GM12878 (cell line): ENCODE data around the gene NSUN7. TPM values are rescaled to one million over a fixed set of nuclear protein-coding genes. Genes with fewer than 3 reads are reported as not detected.

Experiments used
- ATAC-seq: fragments of 200-7000 bp; cut with Tn5 transposase; 3 replicates; pipeline ENCODE4 v1.9.1; 2020; ENCODE audit warnings: mild to moderate bottlenecking, moderate library complexity
- BruUV-seq: library from RNA; stranded (reverse); fragments of 400-500 nt; replicated peaks from 2 replicates; lab custom pipeline; 2021; lab: Mats Ljungman, UMichigan
- CTCF ChIA-PET: fragments of 300-600 bp; sonication (Branson Sonifier 250); formaldehyde crosslinking; extraction: SDS; loops from one replicate; lab custom pipeline; 2021; ENCODE audit warnings: inconsistent platforms; lab: Yijun Ruan, JAX
- POLR2A ChIA-PET: fragments of 350-600 bp; formaldehyde crosslinking; extraction: SDS; loops from one replicate; lab custom pipeline; 2021; ENCODE audit warnings: inconsistent platforms; lab: Charles Lee
- RAD21 ChIA-PET: fragments of 300-600 bp; sonication (Branson Sonifier 250); formaldehyde crosslinking; loops from one replicate; lab custom pipeline; 2023; ENCODE audit warnings: antibody characterized with exemption; ENCODE audit not compliant: unreplicated experiment; lab: Charles Lee
- SMC1A ChIA-PET: fragments of 300-600 bp; sonication (Branson Sonifier 250); formaldehyde crosslinking; loops from one replicate; lab custom pipeline; 2023; ENCODE audit not compliant: unreplicated experiment, uncharacterized antibody; lab: Charles Lee
- DNase-seq: peaks from one replicate; pipeline ENCODE4 v3.0.0-alpha.2; 2011; ENCODE audit warnings: low read depth, low spot score
- FAIRE-seq: peaks from 3 replicates; lab custom pipeline; 2011; peaks lifted over from hg19 to GRCh38; lab: Jason Lieb, UNC
- H2AFZ ChIP-seq: 2 replicates; pipeline ENCODE4 v1.6.0; 2011; ENCODE audit warnings: low read depth, low read length, control low read depth; ENCODE audit not compliant: control insufficient read depth
- H3K27ac ChIP-seq: 2 replicates; pipeline ENCODE4 v1.5.1; 2011; ENCODE audit warnings: control low read depth; ENCODE audit not compliant: control insufficient read depth, insufficient read depth
- H3K27me3 ChIP-seq, 2 experiments: replicated peaks in 1 of 2; 2 replicates each; pipeline versions ENCODE4 v1.6.0 to v1.6.1; 2011; ENCODE audit warnings: low read length in 1 of 2; ENCODE audit not compliant: control insufficient read depth in 2 of 2, insufficient read depth in 2 of 2
- H3K36me3 ChIP-seq, 2 experiments: 2 replicates each; pipeline ENCODE4 v1.5.1; 2011; ENCODE audit warnings: low read length in 1 of 2; ENCODE audit not compliant: control insufficient read depth in 2 of 2, insufficient read depth in 2 of 2
- H3K4me1 ChIP-seq: 2 replicates; pipeline ENCODE4 v1.6.1; 2011; ENCODE audit warnings: mild to moderate bottlenecking, low read length, moderate library complexity, mixed read lengths; ENCODE audit not compliant: control insufficient read depth, insufficient read depth
- H3K4me2 ChIP-seq: 2 replicates; pipeline ENCODE4 v1.6.0; 2011; ENCODE audit warnings: control low read depth; ENCODE audit not compliant: control insufficient read depth, insufficient read depth
- H3K4me3 ChIP-seq: fragments of 200-600 bp; sonication (generic); 2 replicates; pipeline ENCODE4 v1.5.1; 2016
- H3K79me2 ChIP-seq: 2 replicates; pipeline ENCODE4 v1.6.0; 2011; ENCODE audit warnings: low read length; ENCODE audit not compliant: control insufficient read depth, insufficient read depth
- H3K9ac ChIP-seq: 2 replicates; pipeline ENCODE4 v1.8.0; 2011; ENCODE audit warnings: low read length, control low read depth, mixed read lengths; ENCODE audit not compliant: control insufficient read depth, insufficient read depth
- H3K9me3 ChIP-seq: replicated peaks from 3 replicates; pipeline ENCODE4 v1.5.1; 2011; ENCODE audit warnings: mild to moderate bottlenecking, low read length; ENCODE audit not compliant: control insufficient read depth, insufficient read depth
- H4K20me1 ChIP-seq: 2 replicates; pipeline ENCODE4 v1.6.0; 2011; ENCODE audit not compliant: control insufficient read depth, insufficient read depth
- ATF7 ChIP-seq: fragments of 450-650 bp; IDR thresholded peaks from 2 replicates; pipeline ENCODE4 v1.6.1; 2016; ENCODE audit warnings: low read depth, mild to moderate bottlenecking
- BRCA1 ChIP-seq: IDR thresholded peaks from 2 replicates; pipeline ENCODE4 v1.6.1; 2011; ENCODE audit warnings: low read depth, low read length, improper control_type of control experiment
- EED ChIP-seq: sonication (generic); IDR thresholded peaks from 2 replicates; pipeline ENCODE4 v1.6.1; 2016; ENCODE audit warnings: antibody characterized with exemption, low read depth
- ELK1 ChIP-seq: IDR thresholded peaks from 2 replicates; pipeline ENCODE4 v1.6.1; 2012; ENCODE audit warnings: low read depth, low read length, improper control_type of control experiment
- ETV6 ChIP-seq, 2 experiments: fragments of 450-650 bp in 1 of 2; IDR thresholded peaks in 1 of 2; conservative IDR thresholded peaks in 1 of 2; 2 replicates each; pipeline ENCODE4 v1.6.1; 2014; ENCODE audit warnings: antibody characterized with exemption in 1 of 2, borderline replicate concordance in 1 of 2, low read depth in 1 of 2, mild to moderate bottlenecking in 1 of 2, moderate library complexity in 1 of 2
- EZH2 ChIP-seq: IDR thresholded peaks from 2 replicates; pipeline ENCODE4 v1.6.1; 2012; ENCODE audit warnings: low read depth, mild to moderate bottlenecking, control low read depth, inconsistent platforms, low read length, borderline replicate concordance; ENCODE audit not compliant: control insufficient read depth
- KLF5 ChIP-seq: fragments of 450-650 bp; IDR thresholded peaks from 2 replicates; pipeline ENCODE4 v1.6.1; 2014; ENCODE audit warnings: mild to moderate bottlenecking; ENCODE audit not compliant: partially characterized antibody
- LARP7 ChIP-seq: fragments of 450-650 bp; IDR thresholded peaks from 2 replicates; pipeline ENCODE4 v1.6.1; 2017; ENCODE audit warnings: mild to moderate bottlenecking
- MEF2A ChIP-seq: IDR thresholded peaks from 2 replicates; pipeline ENCODE4 v1.6.1; 2011; ENCODE audit warnings: low read depth, mild to moderate bottlenecking, low read length, moderate library complexity; ENCODE audit not compliant: insufficient read depth
- POLR2AphosphoS2 ChIP-seq: IDR thresholded peaks from 2 replicates; pipeline ENCODE4 v1.6.1; 2011; ENCODE audit warnings: low read depth, mild to moderate bottlenecking, low read length, improper control_type of control experiment, moderate library complexity
- STAT1 ChIP-seq: fragments of 450-650 bp; conservative IDR thresholded peaks from 2 replicates; pipeline ENCODE4 v1.6.1; 2014; ENCODE audit warnings: antibody characterized with exemption, mild to moderate bottlenecking
- STAT3 ChIP-seq: IDR thresholded peaks from 2 replicates; pipeline ENCODE4 v1.6.1; 2011; ENCODE audit warnings: low read depth, low read length, improper control_type of control experiment
- TCF12 ChIP-seq: IDR thresholded peaks from 2 replicates; pipeline ENCODE4 v1.6.1; 2011; ENCODE audit warnings: low read depth, mild to moderate bottlenecking, low read length
- YBX1 ChIP-seq: fragments of 450-650 bp; IDR thresholded peaks from 2 replicates; pipeline ENCODE4 v1.6.1; 2016; ENCODE audit warnings: antibody characterized with exemption
- ZNF24 ChIP-seq: fragments of 450-650 bp; IDR thresholded peaks from 2 replicates; pipeline ENCODE4 v1.6.1; 2017; ENCODE audit warnings: antibody characterized with exemption, mild to moderate bottlenecking
- WGBS: methylation state at CpG from one replicate; pipeline ENCODE4 v1.1.6; 2016; ENCODE audit warnings: low lambda C conversion rate; ENCODE audit not compliant: insufficient replicate concordance, insufficient coverage; ENCODE audit errors: missing lambda C conversion rate; 5-methylcytosine and 5-hydroxymethylcytosine counted together
- in situ Hi-C: fragments of 300-500 bp; cut with MboI; formaldehyde crosslinking; loops from 9 replicates; pipeline ENCODE4 v1.14.3; 2018; ENCODE audit warnings: mixed read lengths
- intact Hi-C: fragments of 100-400 bp; cut with micrococcal nuclease; formaldehyde crosslinking; loops from one replicate; pipeline ENCODE4 v1.14.2; 2022; ENCODE audit not compliant: unreplicated experiment
- polyA plus RNA-seq, 11 experiments: library from polyadenylated mRNA; depleted of rRNA in 4 of 11; unstranded in 6 of 11; stranded (reverse) in 5 of 11; fragments of >200 nt; fragmentation: Nextera tagmentation in 4 of 11; fragmentation: Illumina TruSeq in 1 of 11; extraction: Ambion mirVana in 4 of 11; extraction: Trizol in 1 of 11; gene quantifications; 1 replicate in 1 of 11; 2 replicates in 10 of 11; pipeline versions ENCODE4 v1.2.1 to v1.2.3, GENCODE V29; 2011 to 2016; ENCODE audit warnings: inconsistent platforms in 2 of 11, missing spikeins in 2 of 11, low read depth in 1 of 11
- total RNA-seq, 4 experiments: library from RNA; depleted of rRNA in 3 of 4; stranded (reverse); fragments of >200 nt in 3 of 4; fragmentation: Illumina TruSeq in 1 of 4; extraction: Trizol in 1 of 4; gene quantifications; 2 replicates each; pipeline versions ENCODE4 v1.2.1 to v1.2.3, GENCODE V29; 2013 to 2021
- TF ChIP-seq, protein P1 (sequence below): IDR thresholded peaks from 2 replicates; pipeline ENCODE4 v1.6.1; 2012; ENCODE audit warnings: mild to moderate bottlenecking, low read depth, low read length
- TF ChIP-seq, protein P2 (sequence below): fragments of 450-650 bp; IDR thresholded peaks from 2 replicates; pipeline ENCODE4 v1.6.1; 2017; ENCODE audit warnings: borderline replicate concordance
- TF ChIP-seq, protein P3 (sequence below), 3 experiments: IDR thresholded peaks in 2 of 3; conservative IDR thresholded peaks in 1 of 3; 2 replicates each; pipeline ENCODE4 v1.5.1; 2011; ENCODE audit warnings: low read depth in 3 of 3, low read length in 3 of 3, mild to moderate bottlenecking in 3 of 3, control low read depth in 2 of 3, moderate library complexity in 2 of 3, inconsistent platforms in 1 of 3, mixed read lengths in 1 of 3; ENCODE audit not compliant: control insufficient read depth in 2 of 3, insufficient read depth in 1 of 3; ENCODE audit errors: extremely low read depth in 1 of 3

Gene NSUN7
- total and polyA plus RNA-seq, 10 of the 15 experiments (the other 5 are each of a cell fraction or from before 2014, with no cell fraction given): 0.02 to 0.21 (median 0.15) TPM; not detected in 3

DNA sequence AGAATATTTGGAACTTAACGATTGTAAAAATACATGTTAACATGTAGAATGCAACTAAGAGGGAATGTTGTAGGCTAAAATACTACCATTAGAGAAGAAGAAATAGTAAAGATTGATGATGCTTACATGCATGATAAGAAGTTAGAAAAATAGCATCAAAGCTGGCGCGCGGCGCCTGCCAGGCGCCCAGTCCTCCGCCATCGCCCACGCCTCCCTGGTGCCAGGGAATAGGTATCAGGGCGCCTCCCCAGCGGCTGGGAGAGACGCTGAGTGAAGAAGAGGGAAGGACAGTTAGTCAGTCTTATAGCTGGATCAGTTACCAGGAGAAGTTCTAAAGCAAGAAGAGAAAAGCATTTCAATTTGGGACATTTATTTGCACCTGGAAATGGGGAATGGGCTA, 36.0 kb downstream of the NSUN7 start:
- Histone ChIP-seq H3K9me3 (no peaks in the 10 kb centered on the region), H4K20me1 (no peaks in the 10 kb centered on the region), H2AFZ (no peak overlapping the region), H3K27me3 (no peaks in the 10 kb centered on the region), H3K4me3 (no peak overlapping the region), H3K36me3 (no peaks in the 10 kb centered on the region), H3K4me1 (no peaks in the 10 kb centered on the region), H3K4me2 (no peak overlapping the region), H3K27ac (no peak overlapping the region), H3K9ac (no peak overlapping the region), H3K79me2 (no peaks in the 10 kb centered on the region)
- FAIRE-seq: no peak
- ChIA-PET CTCF (no interaction called here), POLR2A (no interaction called here), RAD21 (no interaction called here), SMC1A (interaction anchor here (1.5 kb wide), 1 partner anchor 57 kb away, joined by 3 read pairs; no protein-coding TSS in a partner anchor)
- no TSS peak for BruUV-seq
- whole genome bisulfite sequencing: 82% methylated on average over 10 of the region's 12 CpGs
- in situ Hi-C loops (no loop called here), intact Hi-C loops (no loop called here)
- no peak for DNase-seq
- no peak for ATAC-seq
- TF ChIP-seq YBX1: no peak
- no peak for TF ChIP-seq POLR2AphosphoS2
- TF ChIP-seq ELK1: no peak
- no peak for TF ChIP-seq STAT3
- TF ChIP-seq KLF5: no peak
- TF ChIP-seq ZNF24: no peak
- TF ChIP-seq MEF2A: no peak
- TF ChIP-seq ETV6 (conservative IDR thresholded peaks at IDR 0.05 in 1 of 2, IDR thresholded peaks at IDR 0.05 in 1 of 2; ENCODE audit: borderline replicate concordance in 1 of 2, low read depth in 1 of 2): no peak
- TF ChIP-seq, protein P1, sequence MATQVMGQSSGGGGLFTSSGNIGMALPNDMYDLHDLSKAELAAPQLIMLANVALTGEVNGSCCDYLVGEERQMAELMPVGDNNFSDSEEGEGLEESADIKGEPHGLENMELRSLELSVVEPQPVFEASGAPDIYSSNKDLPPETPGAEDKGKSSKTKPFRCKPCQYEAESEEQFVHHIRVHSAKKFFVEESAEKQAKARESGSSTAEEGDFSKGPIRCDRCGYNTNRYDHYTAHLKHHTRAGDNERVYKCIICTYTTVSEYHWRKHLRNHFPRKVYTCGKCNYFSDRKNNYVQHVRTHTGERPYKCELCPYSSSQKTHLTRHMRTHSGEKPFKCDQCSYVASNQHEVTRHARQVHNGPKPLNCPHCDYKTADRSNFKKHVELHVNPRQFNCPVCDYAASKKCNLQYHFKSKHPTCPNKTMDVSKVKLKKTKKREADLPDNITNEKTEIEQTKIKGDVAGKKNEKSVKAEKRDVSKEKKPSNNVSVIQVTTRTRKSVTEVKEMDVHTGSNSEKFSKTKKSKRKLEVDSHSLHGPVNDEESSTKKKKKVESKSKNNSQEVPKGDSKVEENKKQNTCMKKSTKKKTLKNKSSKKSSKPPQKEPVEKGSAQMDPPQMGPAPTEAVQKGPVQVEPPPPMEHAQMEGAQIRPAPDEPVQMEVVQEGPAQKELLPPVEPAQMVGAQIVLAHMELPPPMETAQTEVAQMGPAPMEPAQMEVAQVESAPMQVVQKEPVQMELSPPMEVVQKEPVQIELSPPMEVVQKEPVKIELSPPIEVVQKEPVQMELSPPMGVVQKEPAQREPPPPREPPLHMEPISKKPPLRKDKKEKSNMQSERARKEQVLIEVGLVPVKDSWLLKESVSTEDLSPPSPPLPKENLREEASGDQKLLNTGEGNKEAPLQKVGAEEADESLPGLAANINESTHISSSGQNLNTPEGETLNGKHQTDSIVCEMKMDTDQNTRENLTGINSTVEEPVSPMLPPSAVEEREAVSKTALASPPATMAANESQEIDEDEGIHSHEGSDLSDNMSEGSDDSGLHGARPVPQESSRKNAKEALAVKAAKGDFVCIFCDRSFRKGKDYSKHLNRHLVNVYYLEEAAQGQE: no peak
- TF ChIP-seq BRCA1: no peak
- TF ChIP-seq ATF7: no peak
- TF ChIP-seq, protein P2, sequence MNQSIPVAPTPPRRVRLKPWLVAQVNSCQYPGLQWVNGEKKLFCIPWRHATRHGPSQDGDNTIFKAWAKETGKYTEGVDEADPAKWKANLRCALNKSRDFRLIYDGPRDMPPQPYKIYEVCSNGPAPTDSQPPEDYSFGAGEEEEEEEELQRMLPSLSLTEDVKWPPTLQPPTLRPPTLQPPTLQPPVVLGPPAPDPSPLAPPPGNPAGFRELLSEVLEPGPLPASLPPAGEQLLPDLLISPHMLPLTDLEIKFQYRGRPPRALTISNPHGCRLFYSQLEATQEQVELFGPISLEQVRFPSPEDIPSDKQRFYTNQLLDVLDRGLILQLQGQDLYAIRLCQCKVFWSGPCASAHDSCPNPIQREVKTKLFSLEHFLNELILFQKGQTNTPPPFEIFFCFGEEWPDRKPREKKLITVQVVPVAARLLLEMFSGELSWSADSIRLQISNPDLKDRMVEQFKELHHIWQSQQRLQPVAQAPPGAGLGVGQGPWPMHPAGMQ: no peak
- TF ChIP-seq EZH2: no peak
- TF ChIP-seq, protein P3, sequence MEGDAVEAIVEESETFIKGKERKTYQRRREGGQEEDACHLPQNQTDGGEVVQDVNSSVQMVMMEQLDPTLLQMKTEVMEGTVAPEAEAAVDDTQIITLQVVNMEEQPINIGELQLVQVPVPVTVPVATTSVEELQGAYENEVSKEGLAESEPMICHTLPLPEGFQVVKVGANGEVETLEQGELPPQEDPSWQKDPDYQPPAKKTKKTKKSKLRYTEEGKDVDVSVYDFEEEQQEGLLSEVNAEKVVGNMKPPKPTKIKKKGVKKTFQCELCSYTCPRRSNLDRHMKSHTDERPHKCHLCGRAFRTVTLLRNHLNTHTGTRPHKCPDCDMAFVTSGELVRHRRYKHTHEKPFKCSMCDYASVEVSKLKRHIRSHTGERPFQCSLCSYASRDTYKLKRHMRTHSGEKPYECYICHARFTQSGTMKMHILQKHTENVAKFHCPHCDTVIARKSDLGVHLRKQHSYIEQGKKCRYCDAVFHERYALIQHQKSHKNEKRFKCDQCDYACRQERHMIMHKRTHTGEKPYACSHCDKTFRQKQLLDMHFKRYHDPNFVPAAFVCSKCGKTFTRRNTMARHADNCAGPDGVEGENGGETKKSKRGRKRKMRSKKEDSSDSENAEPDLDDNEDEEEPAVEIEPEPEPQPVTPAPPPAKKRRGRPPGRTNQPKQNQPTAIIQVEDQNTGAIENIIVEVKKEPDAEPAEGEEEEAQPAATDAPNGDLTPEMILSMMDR (IDR thresholded peaks at IDR 0.05 in 2 of 3, conservative IDR thresholded peaks at IDR 0.05 in 1 of 3; ENCODE audit: control insufficient read depth in 2 of 3, extremely low read depth in 1 of 3, insufficient read depth in 1 of 3, low read depth in 3 of 3, low read length in 3 of 3): no peak
- TF ChIP-seq LARP7: no peak
- no peak for TF ChIP-seq EED
- no peak for TF ChIP-seq TCF12
- TF ChIP-seq STAT1: no peak
